ENCODE measurements around the gene COX20. TPM values are rescaled to one million over a fixed set of nuclear protein-coding genes. Genes with fewer than 3 reads are reported as not detected.

Gene COX20
- total and polyA plus RNA-seq, 2 of the 13 experiments (the other 11 are each of a cell fraction or from before 2014, with no cell fraction given) = 34.4 to 95.8 TPM

GRCh38 chr1:244864253-244865027 lies 29.0 kb downstream of the COX20 start, which contains the start of gene HNRNPU:
Gene HNRNPU, minus strand, starts transcription at chr1:244864543. Its CDS starts 236 bp downstream, at chr1:244864307.
- BruUV-seq (replicated peaks) = no TSS peak
- H3K9me3 ChIP-seq (ENCODE audit: low read length) = no peaks in the 10 kb centered on the region
- ATAC-seq (peak; percentile 78), FAIRE-seq (no peak), DNase-seq (ENCODE audit: low spot score) (peak; percentile 89)
- ChIA-PET CTCF (ENCODE audit: low intra/inter-chr PET ratio, low total read pairs) (no interaction called here), POLR2A (interaction anchor here (0.6 to 8.0 kb wide), 12 partner anchors 12 to 227 kb away, joined by 3 to 163 read pairs (median 6); partner anchors contain the start of gene COX20)
- peaks cover 35% of the 10 kb centered on the region for H4K20me1 ChIP-seq (ENCODE audit: insufficient read depth, low read length)
- peak within 1 kb of the TSS; percentile 100 for H3K9ac ChIP-seq (ENCODE audit: insufficient read depth, low read depth, low read length)
- peaks cover 50% of the 10 kb centered on the region for H3K79me2 ChIP-seq (ENCODE audit: insufficient read depth, low read length)
- no peaks in the 10 kb centered on the region; a peak in 1 of 5 replicates for H3K27me3 ChIP-seq (ENCODE audit: control insufficient read depth in 1 of 2, insufficient read depth in 2 of 2, low read length in 2 of 2)
- H3K4me1 ChIP-seq (ENCODE audit: insufficient read depth, low read length) = peaks cover 54% of the 10 kb centered on the region
- H3K4me3 ChIP-seq (replicated peaks in 1 of 3; ENCODE audit: insufficient read depth in 1 of 3, low read depth in 2 of 3, low read length in 3 of 3) = peak within 1 kb of the TSS; percentile 97 to 100 (median 99)
- in situ Hi-C loops (cut with HindIII; ENCODE audit: extremely low pct_ligation_motif_present, low pct_unique_long_range_greater_than_20kb) (loop anchor here (5.0 kb wide), 2 partner anchors 108 to 178 kb away; no protein-coding TSS in a partner anchor), intact Hi-C loops (cut with micrococcal nuclease; ENCODE audit: unreplicated experiment) (loop anchor here (1.0 to 5.0 kb wide), 5 partner anchors 29 to 212 kb away; partner anchors contain the start of genes COX20 and DESI2)
- H3K27ac ChIP-seq (ENCODE audit: extremely low read length, insufficient read depth, low read length) = peak within 1 kb of the TSS; percentile 100
- H3K4me2 ChIP-seq (ENCODE audit: low read depth, low read length) = peak within 1 kb of the TSS; percentile 85
- no peak within 1 kb of the TSS for H2AFZ ChIP-seq (ENCODE audit: low read length)
- WGBS (ENCODE audit: low lambda C conversion rate) = 2% methylated on average over 20 of the region's 71 CpGs
- peaks cover 3 to 23% of the 10 kb centered on the region in 2 experiments for H3K36me3 ChIP-seq (replicated peaks in 1 of 2; ENCODE audit: control insufficient read depth in 1 of 2, insufficient read depth in 2 of 2, low read length in 2 of 2)
- TF ChIP-seq MBNL3 (CRISPR knock-in tag; conservative IDR thresholded peaks at IDR 0.05) (no peak), ATF7 (IDR thresholded peaks at IDR 0.05) (no peak), ATF7 (CRISPR knock-in tag; IDR thresholded peaks at IDR 0.05) (no peak), ATRX (CRISPR knock-in tag; IDR thresholded peaks at IDR 0.05; ENCODE audit: borderline replicate concordance) (no peak), NFIC (IDR thresholded peaks at IDR 0.05; ENCODE audit: low read length) (0 out of 2 replicates have a peak, but pooled peaks have one; percentile 55), ZNF570 (CRISPR knock-in tag; IDR thresholded peaks at IDR 0.05; ENCODE audit: borderline replicate concordance) (no peak), ZNF800 (CRISPR knock-in tag; IDR thresholded peaks at IDR 0.05) (no peak; the same call in 1 of the 2 replicates), SOX13 (IDR thresholded peaks at IDR 0.05) (no peak), SOX13 (CRISPR knock-in tag; conservative IDR thresholded peaks at IDR 0.05 in 1 of 2, IDR thresholded peaks at IDR 0.05 in 1 of 2) (no peak; a peak in 1 of 4 replicates), ETV6 (CRISPR knock-in tag; conservative IDR thresholded peaks at IDR 0.05) (no peak; the same call in 1 of the 2 replicates), SAP130 (CRISPR knock-in tag; IDR thresholded peaks at IDR 0.05; ENCODE audit: low read depth) (peak; percentile 84), ZNF207 (IDR thresholded peaks at IDR 0.05; ENCODE audit: borderline replicate concordance) (no peak), HNF4A (CRISPR knock-in tag; IDR thresholded peaks at IDR 0.05) (no peak), ZNF256 (CRISPR knock-in tag; conservative IDR thresholded peaks at IDR 0.05) (0 out of 2 replicates have a peak, but pooled peaks have one; percentile 32), ZNF670 (CRISPR knock-in tag; IDR thresholded peaks at IDR 0.05; ENCODE audit: borderline replicate concordance) (0 out of 2 replicates have a peak, but pooled peaks have one; percentile 65), ZNF775 (CRISPR knock-in tag; IDR thresholded peaks at IDR 0.05; ENCODE audit: borderline replicate concordance) (no peak), ZFP90 (CRISPR knock-in tag; IDR thresholded peaks at IDR 0.05; ENCODE audit: borderline replicate concordance) (no peak), SP2 (CRISPR knock-in tag; IDR thresholded peaks at IDR 0.05) (no peak; the same call in 1 of the 2 replicates), ZSCAN29 (CRISPR knock-in tag; conservative IDR thresholded peaks at IDR 0.05) (0 out of 2 replicates have a peak, but pooled peaks have one; percentile 15), IRF1 (CRISPR knock-in tag; IDR thresholded peaks at IDR 0.05; ENCODE audit: low read depth) (no peak), CHCHD3 (CRISPR knock-in tag; IDR thresholded peaks at IDR 0.05) (0 out of 2 replicates have a peak, but pooled peaks have one; percentile 64), ZNF501 (CRISPR knock-in tag; IDR thresholded peaks at IDR 0.05) (peak; percentile 49)

Data from HepG2 (cell line).